NCI-H2196 treated with DMSO at 0.1 percent for 48 hours (cell line): Measurements from ENCODE around the gene SLC23A3.

Experiments used
- DNase-seq: peaks from one replicate; lab custom pipeline; 2025; ENCODE audit not compliant: unreplicated experiment; lab: John Stamatoyannopoulos, UW

The SLC23A3 gene

GRCh38 chr2:219155054-219155644 lies 14.7 kb downstream of the SLC23A3 start:
- DNase-seq, result peak; percentile 61

GRCh38 chr2:219149667-219150066 lies 20.2 kb downstream of the SLC23A3 start:
- DNase-seq, result peak; percentile 50

DNA sequence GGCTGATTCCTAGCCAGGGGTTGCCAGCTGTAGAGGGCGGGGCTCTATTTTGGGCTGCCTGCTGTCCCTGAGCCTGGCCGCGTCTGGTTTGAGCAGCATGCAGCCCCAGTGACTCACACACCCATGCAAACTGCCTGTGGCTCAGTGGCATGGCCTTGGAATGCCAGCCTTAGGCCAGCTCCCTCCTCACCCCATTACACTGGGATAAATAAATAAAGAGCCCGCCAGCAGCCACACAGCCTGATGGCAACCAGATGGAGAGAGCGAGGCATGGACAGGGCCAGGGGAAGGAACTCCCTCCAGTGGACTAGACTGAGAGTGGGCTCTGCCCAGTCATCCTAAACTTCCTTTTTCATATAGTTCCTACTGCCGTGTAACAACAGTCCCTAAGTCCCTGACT lies 27.5 kb downstream of the SLC23A3 start:
- no peak for DNase-seq

GRCh38 chr2:219140722-219141121 lies 29.1 kb downstream of the SLC23A3 start:
- no peak for DNase-seq

- DNase-seq, result no peak
These were observed 35.9 kb downstream of the SLC23A3 start for GRCh38 chr2:219133976-219134375.

- no peak for DNase-seq
These were observed 38.1 kb downstream of the SLC23A3 start for GRCh38 chr2:219131744-219132143.

GRCh38 chr2:219131327-219131726 lies 38.5 kb downstream of the SLC23A3 start:
- DNase-seq, result no peak

GRCh38 chr2:219129589-219129988 lies 40.2 kb downstream of the SLC23A3 start:
- DNase-seq, result no peak

DNA sequence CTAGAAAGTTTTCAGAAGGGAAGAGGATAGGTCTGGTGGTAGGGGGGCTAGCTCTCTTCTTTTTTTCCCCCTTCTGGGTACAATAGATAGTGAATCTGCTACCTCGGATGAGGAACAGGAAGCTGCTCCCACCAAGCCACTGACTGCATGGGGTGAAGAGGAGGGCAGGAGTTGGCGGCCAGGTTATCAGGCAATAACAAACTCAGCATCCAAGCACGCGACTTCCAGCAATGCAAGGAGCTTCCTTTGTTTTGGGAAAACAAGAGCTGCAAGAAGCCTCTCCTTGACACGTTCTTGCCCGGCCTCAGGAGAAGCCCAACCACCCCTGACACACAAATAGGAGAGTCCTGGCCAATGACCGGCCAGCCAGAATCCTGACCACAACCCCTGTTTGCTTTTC lies 41.4 kb downstream of the SLC23A3 start:
- DNase-seq, result no peak

- no peak for DNase-seq
These were observed 42.7 kb downstream of the SLC23A3 start for GRCh38 chr2:219127037-219127635.

DNA sequence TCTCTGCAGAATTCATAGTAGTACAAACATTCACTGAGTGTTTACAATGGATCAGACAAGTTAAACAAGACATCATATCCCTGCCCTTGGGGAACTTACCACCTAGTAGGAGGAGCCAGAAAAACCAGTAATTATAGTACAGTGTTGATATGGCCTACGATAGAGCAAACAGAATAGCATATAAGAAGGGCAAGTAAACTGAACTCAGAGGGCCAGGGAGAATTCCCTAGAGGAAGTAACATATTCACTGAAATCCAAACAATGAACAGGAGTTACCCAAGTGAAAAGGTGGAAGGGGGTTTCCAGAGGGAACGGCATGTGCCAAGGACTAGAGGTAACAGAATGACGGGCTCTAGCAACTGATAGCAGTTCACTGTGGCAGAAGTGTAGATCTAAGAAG lies 43.3 kb downstream of the SLC23A3 start:
- DNase-seq, result no peak

DNA sequence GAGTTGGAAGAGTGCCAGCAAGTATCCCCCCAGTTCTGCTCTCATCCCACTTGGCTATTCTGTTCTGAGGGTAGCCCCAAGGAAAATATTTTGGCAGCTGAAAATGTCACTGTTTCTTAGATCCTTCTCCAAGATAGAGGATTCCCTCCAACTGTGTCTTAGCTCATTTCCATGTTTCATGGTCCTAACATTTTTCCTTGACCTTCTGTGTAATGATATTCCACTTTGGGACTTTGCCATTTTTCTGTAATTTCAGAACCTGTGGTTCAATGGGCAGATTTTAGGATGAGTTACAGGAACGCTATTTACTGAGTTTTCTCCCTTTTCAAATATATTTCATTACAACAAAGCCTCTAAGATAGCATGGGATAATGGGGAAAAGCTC lies 44.0 kb downstream of the SLC23A3 start:
- DNase-seq, result no peak

DNA sequence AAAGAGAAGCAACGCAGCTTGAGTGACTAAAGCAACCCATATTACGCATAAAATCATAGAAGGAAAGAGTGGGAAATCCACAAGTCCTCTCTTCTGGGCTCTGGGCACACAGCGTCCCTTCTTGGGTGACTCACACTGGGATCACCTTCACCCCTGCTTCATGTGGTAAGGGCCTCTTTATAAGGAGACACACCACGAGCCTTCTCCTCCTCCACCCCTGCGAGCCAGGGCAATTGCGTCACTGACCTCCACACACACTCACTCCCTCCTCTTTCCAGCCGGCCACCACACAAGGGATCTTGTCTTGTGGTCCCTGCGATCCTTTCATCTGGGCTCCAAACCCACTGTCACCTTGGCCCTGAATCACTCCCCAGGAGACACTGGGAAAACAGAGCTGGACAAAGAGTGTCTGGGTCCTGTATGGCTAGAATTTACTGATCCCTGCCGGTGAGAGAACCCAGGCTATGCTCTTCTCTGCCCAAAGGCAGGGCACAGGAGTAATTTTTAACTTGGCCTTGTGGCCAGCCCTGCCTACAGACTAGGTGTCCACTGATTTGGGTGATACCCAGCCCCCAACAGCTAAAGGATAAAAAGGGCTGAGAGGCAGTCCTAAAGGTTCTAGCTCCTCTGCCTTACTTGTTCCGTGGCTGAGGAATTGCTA lies 44.5 kb downstream of the SLC23A3 start:
- no peak for DNase-seq

DNA sequence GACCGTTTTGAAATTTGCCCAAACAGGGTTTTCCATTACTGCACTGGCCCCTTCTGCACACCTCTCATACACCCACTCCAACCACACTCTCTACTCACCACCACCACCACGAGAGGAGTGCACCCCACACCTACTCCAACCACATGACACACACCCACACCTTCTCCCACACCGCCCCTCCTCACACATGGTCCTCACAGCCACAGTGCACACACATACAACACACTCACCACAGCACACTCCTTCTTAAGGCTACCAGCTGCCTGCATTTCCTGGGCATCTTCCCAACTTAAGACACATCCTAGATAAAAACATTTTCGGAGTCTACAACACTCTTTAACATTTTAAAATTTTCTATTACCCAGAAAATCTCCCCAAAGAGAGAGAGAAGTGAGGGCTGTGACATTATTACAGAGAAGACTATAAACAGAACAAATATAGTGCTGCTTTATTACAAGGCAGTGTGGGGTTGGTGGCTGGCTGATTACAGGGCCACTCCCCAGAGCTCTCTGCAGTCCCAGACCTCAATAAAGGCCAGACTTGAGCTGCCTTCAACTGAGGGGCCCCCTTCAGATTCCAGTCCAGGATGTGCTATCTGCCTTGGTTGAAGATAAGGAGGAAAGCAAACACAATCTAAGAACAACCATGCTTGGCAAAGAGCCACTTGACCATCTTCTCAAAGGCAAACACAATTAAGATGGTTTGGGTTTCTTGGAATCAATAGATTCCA lies 45.3 kb downstream of the SLC23A3 start:
- DNase-seq, result no peak

GRCh38 chr2:219123356-219124135 lies 46.3 kb downstream of the SLC23A3 start:
- no peak for DNase-seq

- no peak for DNase-seq
These were observed 47.4 kb downstream of the SLC23A3 start for GRCh38 chr2:219122202-219122980.

GRCh38 chr2:219120082-219120481 lies 49.7 kb downstream of the SLC23A3 start:
- no peak for DNase-seq

DNA sequence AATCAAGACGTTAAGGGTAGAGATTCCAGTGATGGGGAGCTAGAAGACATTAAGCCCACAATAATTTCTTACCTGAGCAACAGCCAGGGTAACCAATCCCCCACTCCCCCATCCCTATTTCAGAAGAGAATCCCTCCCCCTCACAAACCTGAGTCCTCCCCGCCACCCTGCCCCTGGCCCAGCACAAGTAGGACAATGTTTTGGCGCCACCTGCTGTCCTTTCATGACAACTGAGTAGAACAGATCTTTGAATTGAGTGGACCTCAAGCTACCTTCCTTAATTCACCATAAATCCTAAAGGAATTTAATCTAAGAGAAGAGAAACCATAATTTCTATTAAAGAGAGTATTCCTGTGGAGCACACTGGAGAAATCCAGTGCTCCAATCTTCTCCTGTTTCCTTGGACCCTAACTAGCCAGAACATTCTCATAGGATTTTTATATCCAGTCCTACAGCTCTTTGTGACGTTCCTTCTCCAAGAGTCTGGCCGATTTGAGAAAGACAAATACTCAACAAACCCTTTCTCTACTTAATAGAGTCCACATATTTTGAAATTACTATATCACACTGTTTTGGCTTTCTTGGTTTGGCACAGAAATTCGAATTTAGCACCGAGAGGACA lies 50.3 kb downstream of the SLC23A3 start:
- DNase-seq, result peak; percentile 30

- DNase-seq, result no peak
These were observed 51.3 kb downstream of the SLC23A3 start for GRCh38 chr2:219118504-219118903.
